GM21528 (cell line): ENCODE results near the gene CCDC127.
A peak's percentile ranks its signal among the peaks of the same experiment; 100 is the strongest.

Experiments
- ATAC-seq: cut with Tn5 transposase; IDR thresholded peaks from one replicate; pipeline ENCODE4 v1.9.1; 2021; ENCODE audit warnings: mild to moderate bottlenecking, moderate library complexity; ENCODE audit not compliant: unreplicated experiment, low FRiP score

The CCDC127 gene

DNA sequence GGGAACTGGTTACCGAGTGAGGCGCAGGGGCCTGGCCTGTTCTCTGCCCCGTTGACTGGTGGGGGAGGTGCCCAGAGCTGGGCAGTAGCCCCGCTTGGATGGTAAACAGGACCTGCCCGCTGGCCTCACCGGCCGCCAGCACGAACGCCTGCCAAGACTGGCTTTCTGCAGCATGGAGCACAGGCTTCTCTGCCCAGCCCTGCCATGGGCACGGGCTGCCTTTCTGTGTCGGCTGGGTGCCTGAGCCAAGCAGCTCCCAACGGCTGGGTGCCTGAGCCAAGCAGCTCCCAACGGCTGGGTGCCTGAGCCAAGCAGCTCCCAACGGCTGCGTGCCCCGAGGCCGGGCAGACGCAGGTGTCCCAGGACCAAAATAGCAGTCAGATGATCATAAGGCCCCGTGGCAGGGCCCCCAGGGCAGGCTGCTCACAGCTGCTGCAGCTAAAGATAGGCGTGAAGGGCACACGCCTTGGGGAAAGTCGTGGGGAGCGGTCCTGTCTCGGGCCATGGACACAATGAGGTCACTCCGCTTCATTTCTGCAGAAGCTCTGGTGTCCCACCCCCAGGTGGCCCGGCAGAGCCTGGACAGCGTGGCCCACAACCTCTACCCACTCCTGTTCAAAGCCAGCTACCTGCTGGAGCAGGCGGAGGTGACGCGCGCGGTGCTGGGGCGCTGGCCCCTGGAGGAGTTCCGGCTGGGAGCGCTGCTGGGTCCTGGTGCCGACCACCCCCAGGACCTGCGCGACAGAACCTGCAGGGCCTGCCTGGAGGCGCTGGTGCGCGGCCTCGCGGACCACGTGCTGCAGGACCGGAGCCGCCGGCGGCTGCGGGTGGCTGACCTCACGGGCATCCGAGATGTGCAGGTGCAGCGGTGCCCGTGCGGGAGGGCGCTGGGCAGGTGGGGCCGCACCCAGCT, 26.7 kb downstream of the CCDC127 start, which contains the start of gene LRRC14B:
TSS of gene LRRC14B (plus strand) at position 460 of the 913 bp plus-strand sequence. CDS start at position 504, 44 bp downstream.
- ATAC-seq: no peak

DNA sequence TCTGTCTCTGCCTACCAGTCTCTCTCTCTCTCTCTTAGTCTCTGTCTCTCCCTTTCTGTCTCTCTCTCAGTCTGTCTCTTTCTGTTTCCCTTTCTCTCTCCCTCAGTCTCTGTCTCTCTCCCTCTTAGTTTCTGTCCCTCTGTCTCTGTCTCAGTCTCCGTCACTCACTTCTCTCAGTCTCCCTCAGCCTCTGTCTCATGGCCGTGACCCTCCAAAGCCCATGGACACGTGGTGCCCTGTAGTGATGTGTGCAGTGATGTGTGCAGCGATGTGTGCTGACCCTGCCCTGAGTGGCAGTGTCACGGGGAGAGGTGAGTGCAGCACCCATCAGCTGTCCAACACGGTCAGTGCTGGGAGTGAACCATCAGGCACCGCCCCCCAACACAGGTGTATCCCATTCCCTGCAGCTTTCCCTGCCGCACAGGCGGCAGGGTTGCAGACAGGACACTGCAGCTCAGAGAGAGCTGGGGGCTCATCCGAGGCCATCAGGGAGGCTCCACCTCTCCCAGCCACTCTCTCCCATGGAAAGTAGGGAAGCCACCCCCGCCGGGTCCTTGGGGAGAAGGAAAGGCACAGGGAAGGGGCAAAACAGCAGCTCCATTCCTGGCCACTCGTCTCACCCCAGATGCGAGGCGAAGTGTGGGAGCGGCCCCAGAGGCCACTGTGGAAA, 27.5 kb downstream of the CCDC127 start:
- ATAC-seq: no peak

DNA sequence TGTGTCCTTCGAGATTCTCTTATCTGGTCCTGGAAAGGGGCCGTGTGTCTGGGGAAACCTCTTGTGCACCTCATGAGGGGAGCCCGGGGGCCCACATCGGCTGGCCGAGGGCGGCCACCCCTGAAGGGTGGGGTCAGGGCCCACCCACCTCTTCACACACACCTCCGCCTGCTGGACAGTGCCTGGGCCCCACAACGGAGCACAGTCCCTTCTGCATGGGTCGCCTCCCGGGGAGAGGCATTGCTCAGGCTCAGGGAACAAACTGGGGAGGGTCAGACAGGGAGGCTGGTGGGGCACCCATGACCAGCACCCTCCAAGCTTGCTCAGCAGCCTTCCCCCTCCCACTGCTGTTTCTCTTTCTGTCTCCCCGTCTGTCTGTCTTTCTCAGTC, 28.0 kb downstream of the CCDC127 start:
- no peak for ATAC-seq

- ATAC-seq: no peak
Measured at GRCh38 chr5:189486-189885, 28.5 kb downstream of the CCDC127 start.

DNA sequence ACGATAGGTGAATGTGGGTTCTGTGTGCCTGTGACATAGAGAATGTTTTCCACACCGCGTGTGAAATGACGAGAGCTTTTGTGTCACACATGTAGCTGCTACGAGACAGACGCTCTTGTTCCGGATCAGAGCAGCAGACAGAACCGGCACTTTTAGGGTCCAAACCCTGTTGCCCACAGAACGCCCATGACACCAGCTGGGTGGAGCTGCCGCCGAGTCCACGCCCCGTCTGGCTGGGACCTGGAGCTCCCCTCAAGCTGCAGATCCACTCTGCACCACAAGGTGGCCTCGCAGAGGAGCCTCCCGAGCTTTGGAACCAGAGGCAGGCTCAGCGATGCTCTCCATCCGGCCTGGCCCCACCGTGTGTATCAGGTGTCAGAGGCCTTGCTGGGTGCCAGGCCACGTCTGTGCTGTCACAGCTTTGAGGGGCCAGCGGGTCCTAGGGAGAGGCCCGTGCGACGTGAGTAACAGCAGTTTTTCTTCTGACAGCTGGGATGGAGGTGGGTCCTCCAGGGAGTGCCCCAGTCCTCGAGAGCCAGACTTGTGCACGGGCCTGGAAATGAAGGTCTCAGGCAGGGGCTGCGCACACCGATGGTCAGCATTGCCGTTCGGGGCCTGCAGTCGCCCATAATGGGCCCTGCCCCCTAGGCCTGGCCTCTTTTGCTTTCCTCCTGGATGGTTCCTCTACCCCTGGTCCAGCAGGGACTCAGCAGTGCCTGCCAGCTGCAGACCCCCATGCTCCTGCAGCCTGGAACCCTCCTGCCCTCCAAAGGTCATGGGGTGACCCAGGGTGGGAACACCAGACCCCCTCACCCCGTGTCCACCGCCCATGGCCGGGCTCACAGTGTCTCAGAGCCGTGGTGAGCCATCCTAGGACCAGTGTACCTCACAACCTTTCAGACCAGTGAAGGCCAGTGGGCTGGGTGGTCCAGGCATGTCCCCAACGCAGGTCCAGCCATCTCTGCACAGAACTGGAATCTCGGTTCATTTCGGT, 29.2 kb downstream of the CCDC127 start:
- peak; percentile 86 for ATAC-seq

GRCh38 chr5:187617-188451, 30.1 kb downstream of the CCDC127 start:
- no peak for ATAC-seq

GRCh38 chr5:187042-187431, 30.9 kb downstream of the CCDC127 start:
- ATAC-seq: no peak

DNA sequence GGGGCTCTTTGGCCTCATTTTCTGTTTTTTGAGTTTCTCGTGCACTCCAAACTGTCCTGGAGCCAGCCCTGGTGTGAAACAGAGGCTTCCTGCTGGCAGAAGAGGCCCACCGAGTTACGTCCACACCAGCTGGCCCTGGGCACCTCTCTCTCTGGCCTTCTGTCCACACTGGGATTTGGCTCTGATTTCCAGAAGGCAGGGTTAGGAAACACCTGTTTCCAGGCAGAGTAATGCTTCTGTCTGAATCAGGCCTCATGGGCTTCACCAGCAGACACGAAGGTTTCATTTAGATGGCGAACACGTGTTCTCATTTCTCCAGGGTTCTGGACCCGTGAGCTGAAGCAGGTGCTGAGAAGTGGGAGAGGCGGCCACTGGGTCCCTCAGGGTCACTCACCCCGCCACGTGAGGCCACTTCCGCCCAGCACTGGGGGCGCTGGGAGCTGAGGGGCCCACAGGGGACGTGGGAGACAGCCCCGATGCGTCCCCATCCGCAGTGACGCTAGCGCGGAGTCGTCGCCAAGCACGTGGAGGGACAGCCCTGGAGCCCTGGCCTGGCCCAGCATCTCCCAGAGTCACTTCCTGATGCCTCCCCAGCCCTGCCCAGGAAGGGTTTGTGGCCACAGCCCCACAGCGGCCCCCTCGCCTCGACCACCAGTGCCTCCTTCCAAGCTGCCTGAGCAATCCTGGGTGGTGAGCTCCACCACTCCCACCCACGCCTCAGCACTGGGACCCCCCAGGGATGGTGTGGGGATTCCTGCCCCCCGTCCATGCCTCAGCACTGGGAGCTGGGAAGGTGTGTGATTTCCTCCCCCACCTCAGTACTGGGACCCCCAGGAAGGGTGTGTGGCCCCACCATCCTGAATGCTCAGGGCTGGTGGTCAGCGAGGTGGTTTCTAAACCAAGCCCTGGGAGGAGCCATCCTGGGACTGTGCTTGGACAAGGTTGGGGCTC, 31.6 kb downstream of the CCDC127 start:
- no peak for ATAC-seq

DNA sequence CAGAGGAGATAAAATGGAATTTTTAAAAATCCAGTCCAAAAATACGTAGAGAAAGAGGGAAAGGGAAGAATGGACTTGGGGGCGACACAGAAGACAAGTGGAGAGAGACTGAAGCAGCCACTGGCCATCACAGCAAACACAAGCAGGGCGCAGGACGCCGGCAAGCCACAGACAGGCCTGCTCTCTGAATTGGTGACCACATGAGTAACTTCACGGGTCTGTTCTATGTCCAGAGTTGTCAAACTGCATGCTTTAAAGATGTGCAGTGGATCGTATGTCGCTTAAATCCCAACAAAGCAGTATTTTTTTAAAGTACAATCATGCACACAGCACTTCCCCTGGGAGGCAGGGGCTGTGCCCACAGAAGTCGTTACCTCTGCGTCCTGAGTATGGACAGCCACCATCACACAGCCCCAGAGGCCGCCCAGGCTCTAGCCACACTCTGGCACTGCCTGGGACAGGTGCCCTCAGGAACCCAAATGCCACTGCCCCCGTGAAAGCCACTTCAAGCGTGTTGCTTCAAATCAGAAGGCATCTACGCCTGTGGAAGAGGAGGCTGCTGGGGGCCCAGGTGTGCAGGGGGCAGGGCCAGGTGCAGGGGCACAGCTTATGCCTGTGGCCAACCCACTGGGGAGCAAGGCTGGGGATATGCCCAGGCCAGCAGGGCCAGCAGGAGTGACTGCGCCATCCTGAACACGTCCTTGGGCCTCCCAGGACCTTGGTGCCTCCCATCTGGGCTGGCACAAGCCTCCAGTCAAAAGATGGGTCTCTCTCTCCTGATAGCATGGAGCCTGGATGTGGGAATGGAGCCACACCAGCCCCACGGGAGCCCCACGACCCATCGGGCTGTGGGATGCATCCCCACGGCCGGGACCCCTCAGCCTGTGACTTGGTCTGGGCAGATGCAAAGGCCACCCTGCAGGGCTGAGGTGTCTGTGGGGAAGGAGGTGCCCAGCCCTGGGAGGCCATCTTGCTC, 32.6 kb downstream of the CCDC127 start:
- ATAC-seq: no peak

DNA sequence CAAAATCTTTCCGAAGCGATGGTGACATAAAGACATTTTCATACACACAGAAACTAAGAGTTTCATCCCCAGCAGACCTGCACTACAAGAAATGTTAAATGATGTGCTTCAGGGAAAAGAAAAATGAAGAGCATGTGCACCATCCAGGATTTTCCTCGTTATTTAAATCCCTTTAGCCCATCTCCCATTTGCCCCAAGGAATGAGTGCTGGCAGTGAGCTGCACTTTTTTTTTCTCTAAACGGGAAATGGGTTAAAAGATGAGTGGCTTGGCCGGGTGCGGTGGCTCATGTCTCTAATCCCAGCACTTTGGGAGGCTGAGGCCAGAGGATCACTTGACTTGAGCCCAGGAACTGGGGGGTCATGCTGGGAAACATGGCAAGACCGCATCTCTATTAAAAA, 33.5 kb downstream of the CCDC127 start:
- no peak for ATAC-seq

DNA sequence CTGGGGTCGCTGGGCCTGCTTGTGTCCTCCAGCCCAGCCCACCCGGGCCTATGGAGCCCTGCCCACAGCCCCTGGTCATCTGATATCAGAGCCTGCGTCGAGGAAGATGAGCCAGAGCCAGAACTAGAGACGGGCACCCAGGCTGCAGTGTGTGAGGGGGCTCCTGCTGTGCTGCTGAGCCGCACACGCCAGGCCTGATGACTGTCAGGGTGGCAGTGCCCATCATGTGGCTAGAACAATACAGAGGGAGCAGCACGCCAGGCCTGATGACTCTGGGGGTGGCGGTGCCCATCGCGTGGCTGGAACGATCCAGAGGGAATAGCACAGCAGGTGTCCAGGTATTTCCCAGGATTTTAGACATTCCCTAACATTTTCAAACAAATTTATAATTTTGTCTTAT, 35.8 kb downstream of the CCDC127 start:
- no peak for ATAC-seq

DNA sequence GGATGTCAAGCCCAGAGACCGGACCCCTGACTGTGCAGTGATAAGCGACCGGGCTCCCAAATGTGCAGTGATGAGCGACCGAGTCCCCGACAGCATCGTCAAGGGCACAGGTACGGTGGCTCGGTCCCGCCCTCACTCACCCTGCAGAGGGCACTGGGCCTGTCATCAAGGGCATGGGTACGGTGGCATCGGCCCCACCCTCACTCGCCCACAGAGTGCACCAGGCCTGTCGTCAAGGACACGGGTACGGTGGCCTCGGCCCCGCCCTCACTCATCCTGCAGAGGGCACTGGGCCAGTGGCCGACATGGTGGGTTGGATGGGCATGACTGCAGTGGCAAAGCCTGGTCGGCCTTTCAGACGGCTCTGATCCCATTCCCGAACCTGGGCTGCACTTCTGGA, 36.4 kb downstream of the CCDC127 start:
- no peak for ATAC-seq

DNA sequence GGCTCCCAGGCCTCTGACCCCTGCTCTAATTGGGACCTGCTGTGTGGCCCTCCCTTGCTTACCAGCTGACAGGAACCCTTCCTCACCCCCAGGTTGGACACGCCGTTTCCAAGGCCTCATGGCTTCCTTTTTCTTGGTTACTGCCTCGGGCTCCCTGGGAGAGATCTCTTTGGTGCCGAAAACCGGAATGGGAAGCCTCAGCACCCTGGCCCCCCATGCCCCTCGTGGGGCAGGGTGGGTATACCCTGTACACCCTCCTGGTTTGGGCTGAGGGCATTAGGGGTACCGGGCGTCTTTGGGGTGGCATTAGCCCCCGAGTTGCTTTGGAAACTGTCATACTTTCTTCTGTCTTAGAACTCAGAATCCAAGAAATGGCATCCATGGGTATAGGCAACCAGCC, 36.8 kb downstream of the CCDC127 start:
- no peak for ATAC-seq

- ATAC-seq: no peak
Measured at GRCh38 chr5:180286-180918, 37.6 kb downstream of the CCDC127 start.

DNA sequence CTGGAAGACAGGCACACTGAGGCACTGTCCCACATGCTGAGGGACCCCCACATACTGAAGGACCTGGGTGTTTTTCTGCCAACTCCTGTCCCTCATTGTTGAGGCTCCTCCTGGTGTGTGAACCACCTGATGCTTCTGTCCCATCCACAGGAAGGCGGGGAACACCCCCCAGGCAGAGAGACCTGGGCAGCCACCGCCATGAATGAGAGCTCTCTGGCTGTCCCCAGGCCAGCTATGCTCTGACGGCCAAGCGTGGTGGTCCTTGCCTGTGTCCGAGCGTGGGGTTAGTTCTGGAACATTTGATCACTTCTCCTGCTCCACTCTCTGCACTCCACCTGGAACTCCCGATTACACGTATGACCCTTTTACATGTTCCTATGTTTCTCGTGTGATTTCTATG, 38.6 kb downstream of the CCDC127 start:
- ATAC-seq: no peak

DNA sequence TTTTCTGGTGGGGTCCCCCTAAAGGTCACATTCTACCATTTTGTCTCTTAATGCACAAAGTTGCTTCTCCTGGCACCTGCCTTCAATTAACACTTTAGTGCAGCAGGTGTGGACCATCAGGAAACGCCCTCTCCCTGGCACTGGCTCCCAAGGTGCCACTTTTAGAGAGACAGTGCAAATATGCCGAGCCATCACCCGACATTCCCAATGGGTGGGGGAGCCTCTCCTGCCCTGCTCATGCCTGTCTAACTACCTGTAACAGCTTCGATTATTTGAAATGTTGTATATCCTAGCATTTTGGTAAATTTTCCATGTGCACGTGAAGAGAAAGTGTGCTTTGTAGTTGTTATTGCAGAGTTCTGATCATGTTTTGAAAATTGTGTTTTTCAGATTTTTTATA, 39.8 kb downstream of the CCDC127 start:
- ATAC-seq: no peak

DNA sequence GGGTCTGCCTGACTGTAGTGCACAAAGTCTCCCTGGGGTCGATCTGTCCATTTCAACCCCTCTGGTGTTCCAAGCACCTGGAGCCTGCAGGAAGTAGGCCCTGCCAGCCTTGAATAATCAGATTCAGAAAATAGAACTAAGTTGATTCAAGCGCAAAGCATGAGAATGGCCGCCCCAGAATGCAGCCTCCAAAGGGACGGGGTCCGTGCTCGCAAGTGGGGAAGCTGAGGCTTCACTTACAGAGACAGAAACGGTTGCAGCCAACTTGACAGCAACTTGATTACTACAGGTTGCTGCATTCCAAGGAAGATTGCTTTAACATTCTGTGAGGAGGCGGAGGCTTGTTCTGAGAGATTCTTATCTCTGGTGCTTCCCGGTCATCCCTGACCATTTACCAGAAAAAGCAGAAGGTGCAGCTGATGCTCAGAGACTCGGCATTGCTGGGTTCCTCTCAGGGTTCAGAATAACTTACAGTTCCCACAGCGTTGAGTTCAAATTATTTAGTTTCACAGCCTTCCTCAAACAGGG, 41.6 kb downstream of the CCDC127 start:
- ATAC-seq: no peak
